SH-SY5Y (cell line): ENCODE data around the gene LDHD.

ENCODE experiments used
- GATA2 ChIP-seq: IDR thresholded peaks from 2 replicates; pipeline ENCODE4 v1.6.1; 2011; ENCODE audit warnings: mild to moderate bottlenecking, low read depth, low read length
- GATA3 ChIP-seq: IDR thresholded peaks from 2 replicates; pipeline ENCODE4 v1.6.1; 2011; ENCODE audit warnings: low read depth, mild to moderate bottlenecking, low read length, moderate library complexity

- TF ChIP-seq GATA3 (no peak), GATA2 (no peak)
Observed at GRCh38 chr16:75062976-75063346, 53.6 kb downstream of the LDHD start.
